22Rv1 (cell line): ENCODE measurements around the gene CLEC2L.

Experiments used
- CTCF ChIP-seq: fragments of 450-650 bp; IDR thresholded peaks from 2 replicates; pipeline ENCODE4 v1.5.1; 2017; ENCODE audit warnings: mild to moderate bottlenecking
- ZFX ChIP-seq: fragments of 450-650 bp; IDR thresholded peaks from 2 replicates; pipeline ENCODE4 v1.6.1; 2017; ENCODE audit warnings: antibody characterized with exemption, borderline replicate concordance

- TF ChIP-seq CTCF (no peak), ZFX (no peak)
These were observed 61.6 kb downstream of the CLEC2L start for GRCh38 chr7:139585042-139585441.
